Motor neuron (in vitro differentiated cells): ENCODE results near the gene IL17RD. TPM values are rescaled to one million over a fixed set of nuclear protein-coding genes. Genes with fewer than 3 reads are reported as not detected.

Source experiments
- ATAC-seq, 8 experiments: fragments of 200-7000 bp; cut with Tn5 transposase; replicated peaks in 6 of 8; 2 replicates each; pipeline ENCODE4 v1.8.0; 2021; ENCODE audit warnings: mild to moderate bottlenecking in 8 of 8, moderate library complexity in 8 of 8
- H3K27ac ChIP-seq, 2 donors: fragments of 250-450 bp; sonication (Bioruptor Pico); 2 replicates each; pipeline ENCODE4 v1.9.0; 2021; ENCODE audit warnings: antibody characterized with exemption in 2 of 2, mild to moderate bottlenecking in 2 of 2, moderate library complexity in 1 of 2
- H3K4me1 ChIP-seq, 2 donors: fragments of 250-450 bp; sonication (Bioruptor Pico); replicated peaks in 1 of 2; 2 replicates each; pipeline ENCODE4 v1.6.1; 2021; ENCODE audit warnings: antibody characterized with exemption in 2 of 2, mild to moderate bottlenecking in 2 of 2, moderate library complexity in 1 of 2
- H3K4me3 ChIP-seq, 5 donors: fragments of 250-450 bp; sonication (Bioruptor Pico); 2 replicates each; pipeline ENCODE4 v1.9.0; 2021; ENCODE audit warnings: antibody characterized with exemption in 5 of 5, mild to moderate bottlenecking in 5 of 5, moderate library complexity in 4 of 5
- WGBS, 10 experiments: fragments of 450-650 bp; shearing (Covaris generic); methylation state at CpG; one replicate each; pipeline ENCODE4 v1.0.0; 2022; 5-methylcytosine and 5-hydroxymethylcytosine counted together
- in situ Hi-C, 9 experiments: fragments of 400-800 bp; cut with MboI; loops; one replicate each; pipeline ENCODE4 v1.15.0; 2021; ENCODE audit warnings: low sequenced_read_pairs in 9 of 9, low pct_unique_long_range_greater_than_20kb in 2 of 9; ENCODE audit not compliant: unreplicated experiment in 9 of 9
- total RNA-seq, 8 experiments: library from RNA; unstranded; fragments of 300-600 nt; gene quantifications; 2 replicates each; pipeline versions ENCODE4 v1.2.3 to v1.2.4, GENCODE V29; 2022

The IL17RD gene
- total RNA-seq, 8 experiments from 2014 or later, result 6.7 to 13.7 (median 9.8) TPM

- in situ Hi-C loops, result no loop called here
- WGBS, 10 experiments, result 60 to 93% (median 83%) methylated on average over 1 to 5 of the region's 5 CpGs; no CpG with 5 or more reads in 3 of the 10 experiments
- H3K27ac ChIP-seq, result no peak overlapping the region
- no peak overlapping the region for H3K4me3 ChIP-seq
- no peaks in the 10 kb centered on the region for H3K4me1 ChIP-seq
- peak in 1 of 8 experiments; percentile 26 for ATAC-seq
These were observed 52.9 kb downstream of the IL17RD start for GRCh38 chr3:57112206-57112605.

GRCh38 chr3:57110798-57111197 lies 54.4 kb downstream of the IL17RD start:
- H3K4me1 ChIP-seq, result no peaks in the 10 kb centered on the region
- no peak overlapping the region for H3K4me3 ChIP-seq
- WGBS, 10 experiments, result 67 to 100% (median 78%) methylated on average over 2 to 13 of the region's 14 CpGs; no CpG with 5 or more reads in 5 of the 10 experiments
- in situ Hi-C loops, result no loop called here
- H3K27ac ChIP-seq, result peak overlapping the region in 1 of 2 donors; percentile 22
- ATAC-seq, result peak in 4 of 8 experiments; percentile 41 to 52 (median 46)

GRCh38 chr3:57110214-57110613 lies 54.9 kb downstream of the IL17RD start:
- no peak for ATAC-seq
- 67 to 92% (median 87%) methylated on average over 2 to 4 of the region's 4 CpGs; no CpG with 5 or more reads in 4 of the 10 experiments for WGBS, 10 experiments
- no peak overlapping the region for H3K27ac ChIP-seq
- no peak overlapping the region for H3K4me3 ChIP-seq
- in situ Hi-C loops, result no loop called here
- no peaks in the 10 kb centered on the region for H3K4me1 ChIP-seq

GRCh38 chr3:57109437-57110199 lies 55.5 kb downstream of the IL17RD start:
- Histone ChIP-seq H3K4me1 (no peaks in the 10 kb centered on the region), H3K4me3 (no peak overlapping the region), H3K27ac (no peak overlapping the region)
- whole genome bisulfite sequencing, 10 experiments, result 76 to 100% (median 87%) methylated on average over 1 to 9 of the region's 15 CpGs; no CpG with 5 or more reads in 1 of the 10 experiments
- in situ Hi-C loops, result no loop called here
- no peak for ATAC-seq

- H3K4me1 ChIP-seq, result no peaks in the 10 kb centered on the region
- 80 to 100% (median 100%) methylated on average over 1 to 6 of the region's 8 CpGs; no CpG with 5 or more reads in 1 of the 10 experiments for WGBS, 10 experiments
- ATAC-seq, result no peak
- no peak overlapping the region for H3K4me3 ChIP-seq
- no peak overlapping the region for H3K27ac ChIP-seq
- in situ Hi-C loops, result no loop called here
These were observed 56.5 kb downstream of the IL17RD start for GRCh38 chr3:57108684-57109083.

GRCh38 chr3:57105585-57105984 lies 59.6 kb downstream of the IL17RD start:
- Histone ChIP-seq H3K4me1 (no peaks in the 10 kb centered on the region), H3K4me3 (no peak overlapping the region), H3K27ac (no peak overlapping the region)
- ATAC-seq, result no peak
- in situ Hi-C loops, result no loop called here
- 83 to 100% (median 96%) methylated on average over 1 to 9 of the region's 9 CpGs; no CpG with 5 or more reads in 4 of the 10 experiments for WGBS, 10 experiments

GRCh38 chr3:57100046-57100695 lies 65.0 kb downstream of the IL17RD start:
- H3K4me1 ChIP-seq, result no peaks in the 10 kb centered on the region
- peak overlapping the region in 1 of 5 donors; percentile 13 for H3K4me3 ChIP-seq
- ATAC-seq, result peak; percentile 68 to 90 (median 82)
- no peak overlapping the region for H3K27ac ChIP-seq
- WGBS, 10 experiments, result 0 to 33% (median 10%) methylated on average over 1 to 6 of the region's 7 CpGs
- in situ Hi-C loops, result no loop called here

- 44 to 100% (median 97%) methylated on average over 1 to 3 of the region's 6 CpGs for WGBS, 10 experiments
- in situ Hi-C loops, result no loop called here
These were observed 66.5 kb downstream of the IL17RD start for GRCh38 chr3:57098418-57099310.

GRCh38 chr3:57097536-57097935 lies 67.6 kb downstream of the IL17RD start:
- WGBS, 10 experiments, result 91 to 96% (median 93%) methylated on average over 3 to 4 of the region's 23 CpGs; no CpG with 5 or more reads in 7 of the 10 experiments
- H3K4me3 ChIP-seq, result no peak overlapping the region
- H3K27ac ChIP-seq, result no peak overlapping the region
- no peaks in the 10 kb centered on the region for H3K4me1 ChIP-seq
- no peak for ATAC-seq
- in situ Hi-C loops, result no loop called here

More at GRCh38 chr3:57098418-57099310, 66.5 kb downstream of the IL17RD start:
- Histone ChIP-seq H3K27ac (no peak overlapping the region), H3K4me1 (no peaks in the 10 kb centered on the region), H3K4me3 (no peak overlapping the region)
- no peak for ATAC-seq

- Histone ChIP-seq H3K27ac (no peak overlapping the region), H3K4me1 (no peaks in the 10 kb centered on the region), H3K4me3 (no peak overlapping the region)
- no peak for ATAC-seq
- in situ Hi-C loops, result no loop called here
- WGBS, 10 experiments, result 20 to 100% (median 87%) methylated on average over 1 to 3 of the region's 5 CpGs; no CpG with 5 or more reads in 4 of the 10 experiments
These were observed 69.8 kb downstream of the IL17RD start for GRCh38 chr3:57095363-57095762.

- Histone ChIP-seq H3K27ac (no peak overlapping the region), H3K4me1 (no peaks in the 10 kb centered on the region), H3K4me3 (no peak overlapping the region)
- 42 to 100% (median 72%) methylated on average over 1 to 4 of the region's 4 CpGs; no CpG with 5 or more reads in 4 of the 10 experiments for WGBS, 10 experiments
- peak in 3 of 8 experiments; percentile 22 to 49 (median 44) for ATAC-seq
- in situ Hi-C loops, result no loop called here
These were observed 70.6 kb downstream of the IL17RD start for GRCh38 chr3:57094575-57094974.

GRCh38 chr3:57093971-57094535 lies 71.1 kb downstream of the IL17RD start:
- Histone ChIP-seq H3K4me3 (no peak overlapping the region), H3K27ac (no peak overlapping the region), H3K4me1 (no peaks in the 10 kb centered on the region)
- in situ Hi-C loops, result no loop called here
- peak in 2 of 8 experiments; percentile 44 to 58 for ATAC-seq
- 10 to 95% (median 82%) methylated on average over 3 to 6 of the region's 6 CpGs; no CpG with 5 or more reads in 1 of the 10 experiments for WGBS, 10 experiments
